NT2/D1 (cell line): ENCODE measurements around the gene ZNF784.

ENCODE experiments used
- SUZ12 ChIP-seq: IDR thresholded peaks from 2 replicates; pipeline ENCODE4 v1.6.1; 2011; ENCODE audit not compliant: insufficient read length, insufficient read depth; ENCODE audit errors: extremely low read depth
- YY1 ChIP-seq: IDR thresholded peaks from 2 replicates; pipeline ENCODE4 v1.6.1; 2011; ENCODE audit not compliant: insufficient read length, insufficient read depth
- ZNF274 ChIP-seq: IDR thresholded peaks from 2 replicates; pipeline ENCODE4 v1.6.1; 2011; ENCODE audit warnings: mild to moderate bottlenecking, low read depth, low read length

- no peak for TF ChIP-seq SUZ12
- no peak for TF ChIP-seq YY1
- no peak for TF ChIP-seq ZNF274
These were observed 17.2 kb upstream of the ZNF784 start for GRCh38 chr19:55641426-55642152.
